Parathyroid adenoma (tissue), 2 donors: ENCODE data around the gene CHTF18.

ENCODE experiments used
- H2AFZ ChIP-seq: fragments of 300-600 bp; sonication (generic); one replicate; pipeline ENCODE4 v1.7.0; 2017; ENCODE audit warnings: antibody characterized with exemption, mild to moderate bottlenecking
- H3K27ac ChIP-seq: fragments of 300-600 bp; sonication (generic); one replicate; pipeline ENCODE4 v1.7.0; 2017
- H3K27me3 ChIP-seq: fragments of 300-600 bp; sonication (generic); one replicate; pipeline ENCODE4 v1.7.0; 2017; ENCODE audit warnings: low read length; ENCODE audit not compliant: control insufficient read depth, insufficient read depth
- H3K36me3 ChIP-seq: fragments of 300-600 bp; sonication (generic); one replicate; pipeline ENCODE4 v1.7.0; 2017; ENCODE audit warnings: low read length; ENCODE audit not compliant: control insufficient read depth, insufficient read depth
- H3K4me1 ChIP-seq: fragments of 300-600 bp; sonication (generic); one replicate; pipeline ENCODE4 v1.7.0; 2017; ENCODE audit warnings: control low read depth
- H3K4me2 ChIP-seq: fragments of 300-600 bp; sonication (generic); one replicate; pipeline ENCODE4 v1.7.0; 2017; ENCODE audit warnings: low read length
- H3K4me3 ChIP-seq: fragments of 300-600 bp; sonication (generic); one replicate; pipeline ENCODE4 v1.7.0; 2017; ENCODE audit warnings: low read depth, low read length
- H3K79me2 ChIP-seq: fragments of 300-600 bp; sonication (generic); one replicate; pipeline ENCODE4 v1.7.0; 2017; ENCODE audit warnings: control low read depth
- H3K9ac ChIP-seq: fragments of 300-600 bp; sonication (generic); one replicate; pipeline ENCODE4 v1.7.0; 2017; ENCODE audit warnings: mild to moderate bottlenecking
- H3K9me3 ChIP-seq: fragments of 300-600 bp; sonication (generic); one replicate; pipeline ENCODE4 v1.7.0; 2017; ENCODE audit warnings: low read length; ENCODE audit not compliant: control insufficient read depth
- CTCF ChIP-seq: fragments of 300-600 bp; sonication (generic); IDR thresholded peaks from one replicate; pipeline ENCODE4 v1.7.0; 2017; ENCODE audit warnings: antibody characterized with exemption, mild to moderate bottlenecking
- donor health status: primary hyperparathyroidism.

The CHTF18 gene

GRCh38 chr16:769184-769784 is 19.1 kb upstream of the CHTF18 start:
- Histone ChIP-seq H3K4me1 (no peaks in the 10 kb centered on the region), H2AFZ (no peak overlapping the region), H3K4me2 (no peak overlapping the region), H3K4me3 (no peak overlapping the region), H3K36me3 (no peaks in the 10 kb centered on the region), H3K9me3 (no peaks in the 10 kb centered on the region), H3K9ac (no peak overlapping the region), H3K27ac (no peak overlapping the region), H3K79me2 (no peaks in the 10 kb centered on the region), H3K27me3 (no peaks in the 10 kb centered on the region)
- no peak for TF ChIP-seq CTCF

- H3K79me2 ChIP-seq = no peaks in the 10 kb centered on the region
Observed at GRCh38 chr16:769934-770333, 18.5 kb upstream of the CHTF18 start.

GRCh38 chr16:770411-770810 is 18.0 kb upstream of the CHTF18 start:
- no peaks in the 10 kb centered on the region for H3K9me3 ChIP-seq
- no peak overlapping the region for H3K4me3 ChIP-seq
- H3K4me2 ChIP-seq = no peak overlapping the region
- H3K27ac ChIP-seq = no peak overlapping the region
- H2AFZ ChIP-seq = no peak overlapping the region
- H3K9ac ChIP-seq = no peak overlapping the region
- no peaks in the 10 kb centered on the region for H3K27me3 ChIP-seq
- no peaks in the 10 kb centered on the region for H3K79me2 ChIP-seq
- no peaks in the 10 kb centered on the region for H3K4me1 ChIP-seq
- no peak for TF ChIP-seq CTCF
- H3K36me3 ChIP-seq = no peaks in the 10 kb centered on the region

More at GRCh38 chr16:769934-770333, 18.5 kb upstream of the CHTF18 start:
- no peak overlapping the region for H3K4me3 ChIP-seq
- TF ChIP-seq CTCF = no peak
- no peak overlapping the region for H3K4me2 ChIP-seq
- H3K27me3 ChIP-seq = no peaks in the 10 kb centered on the region
- H3K4me1 ChIP-seq = no peaks in the 10 kb centered on the region
- no peak overlapping the region for H3K27ac ChIP-seq
- no peaks in the 10 kb centered on the region for H3K36me3 ChIP-seq
- H2AFZ ChIP-seq = no peak overlapping the region
- no peaks in the 10 kb centered on the region for H3K9me3 ChIP-seq
- no peak overlapping the region for H3K9ac ChIP-seq

- no peak for TF ChIP-seq CTCF
- H2AFZ ChIP-seq = no peak overlapping the region
- H3K79me2 ChIP-seq = no peaks in the 10 kb centered on the region
- H3K4me3 ChIP-seq = no peak overlapping the region
- no peak overlapping the region for H3K4me2 ChIP-seq
- no peaks in the 10 kb centered on the region for H3K9me3 ChIP-seq
- no peaks in the 10 kb centered on the region for H3K36me3 ChIP-seq
- H3K27ac ChIP-seq = no peak overlapping the region
- H3K4me1 ChIP-seq = no peaks in the 10 kb centered on the region
- no peaks in the 10 kb centered on the region for H3K27me3 ChIP-seq
- no peak overlapping the region for H3K9ac ChIP-seq
Observed at GRCh38 chr16:772959-773358, 15.5 kb upstream of the CHTF18 start.
